HepG2 (cell line): ENCODE data around the gene LINGO1. TPM values are rescaled to one million over a fixed set of nuclear protein-coding genes. Genes with fewer than 3 reads are reported as not detected.
A peak's percentile ranks its signal among the peaks of the same experiment; 100 is the strongest.

Source experiments
- ATAC-seq: fragments of 200-7000 bp; cut with Tn5 transposase; 3 replicates; pipeline ENCODE4 v1.9.1; 2020; ENCODE audit warnings: mild to moderate bottlenecking, moderate library complexity
- BruUV-seq: library from RNA; stranded (reverse); fragments of 400-500 nt; replicated peaks from 2 replicates; lab custom pipeline; 2021; lab: Mats Ljungman, UMichigan
- CTCF ChIA-PET: fragments of 300-600 bp; formaldehyde crosslinking; extraction: SDS; loops from one replicate; lab custom pipeline; 2021; ENCODE audit warnings: low total read pairs, inconsistent platforms, low intra/inter-chr PET ratio; lab: Yijun Ruan, JAX
- POLR2A ChIA-PET: fragments of 350-600 bp; sonication (Branson Sonifier 250); formaldehyde crosslinking; loops from one replicate; lab custom pipeline; 2020; ENCODE audit warnings: antibody characterized with exemption, inconsistent platforms; lab: Yijun Ruan, JAX
- DNase-seq: peaks from one replicate; pipeline ENCODE4 v3.0.0-alpha.2; 2015; ENCODE audit warnings: low spot score
- FAIRE-seq: peaks from 3 replicates; lab custom pipeline; 2011; peaks lifted over from hg19 to GRCh38; lab: Jason Lieb, UNC
- H2AFZ ChIP-seq: one replicate; pipeline ENCODE4 v1.6.1; 2011; ENCODE audit warnings: low read length, inconsistent platforms
- H3K27ac ChIP-seq: fragments of 300-600 bp; 3 replicates; pipeline ENCODE4 v1.8.0; 2011; ENCODE audit warnings: mixed run types, mild to moderate bottlenecking, mixed read lengths, low read length, inconsistent platforms; ENCODE audit not compliant: insufficient read depth; ENCODE audit errors: extremely low read length
- H3K27me3 ChIP-seq, 2 experiments: fragments of 200-600 bp in 1 of 2; 2 replicates in 1 of 2; 3 replicates in 1 of 2; pipeline versions ENCODE4 v1.6.0 to v1.8.0; 2011; ENCODE audit warnings: low read length in 2 of 2, mild to moderate bottlenecking in 2 of 2, moderate library complexity in 2 of 2, inconsistent platforms in 1 of 2; ENCODE audit not compliant: insufficient read depth in 2 of 2, control insufficient read depth in 1 of 2
- H3K36me3 ChIP-seq, 2 experiments: fragments of 200-600 bp in 1 of 2; replicated peaks in 1 of 2; 2 replicates in 1 of 2; 3 replicates in 1 of 2; pipeline versions ENCODE4 v1.5.1 to v1.8.0; 2011; ENCODE audit warnings: low read length in 2 of 2, inconsistent platforms in 1 of 2; ENCODE audit not compliant: insufficient read depth in 2 of 2, control insufficient read depth in 1 of 2
- H3K4me1 ChIP-seq: 2 replicates; pipeline ENCODE4 v1.5.1; 2012; ENCODE audit warnings: low read length, inconsistent platforms; ENCODE audit not compliant: insufficient read depth
- H3K4me2 ChIP-seq: 2 replicates; pipeline ENCODE4 v1.6.0; 2011; ENCODE audit warnings: low read depth, low read length, inconsistent platforms
- H3K4me3 ChIP-seq, 3 experiments: fragments of 200-600 bp in 1 of 3; sonication (generic), shearing (Covaris generic) in 1 of 3; replicated peaks in 1 of 3; 2 replicates each; pipeline ENCODE4 v1.5.1; 2011 to 2016; ENCODE audit warnings: low read length in 3 of 3, inconsistent platforms in 2 of 3, low read depth in 2 of 3, mild to moderate bottlenecking in 2 of 3, control low read depth in 1 of 3, mixed read lengths in 1 of 3; ENCODE audit not compliant: insufficient read depth in 1 of 3
- H3K79me2 ChIP-seq: one replicate; pipeline ENCODE4 v1.6.1; 2011; ENCODE audit warnings: low read length, inconsistent platforms; ENCODE audit not compliant: insufficient read depth
- H3K9ac ChIP-seq: 2 replicates; pipeline ENCODE4 v1.6.0; 2011; ENCODE audit warnings: mild to moderate bottlenecking, low read depth, low read length, inconsistent platforms; ENCODE audit not compliant: insufficient read depth
- H3K9me3 ChIP-seq: 2 replicates; pipeline ENCODE4 v1.5.1; 2012; ENCODE audit warnings: mild to moderate bottlenecking, low read length
- H4K20me1 ChIP-seq: 2 replicates; pipeline ENCODE4 v1.6.0; 2011; ENCODE audit warnings: inconsistent platforms, mild to moderate bottlenecking, low read length, moderate library complexity; ENCODE audit not compliant: insufficient read depth
- ATF6 ChIP-seq: sonication (generic); formaldehyde crosslinking; conservative IDR thresholded peaks from 2 replicates; pipeline ENCODE4 v1.4.0; 2020; ENCODE audit warnings: missing genetic modification reagents
- BATF2 ChIP-seq: sonication (generic); formaldehyde crosslinking; IDR thresholded peaks from 2 replicates; pipeline ENCODE4 v1.8.0; 2022; ENCODE audit warnings: mild to moderate bottlenecking, missing genetic modification reagents, moderate library complexity
- BRCA1 ChIP-seq: sonication (generic); formaldehyde crosslinking; IDR thresholded peaks from 2 replicates; pipeline ENCODE4 v1.4.0; 2020; ENCODE audit warnings: missing genetic modification reagents
- EZH2 ChIP-seq: conservative IDR thresholded peaks from 2 replicates; pipeline ENCODE4 v1.6.1; 2012; ENCODE audit warnings: mild to moderate bottlenecking, low read depth, low read length, moderate library complexity
- HNRNPLL ChIP-seq: fragments of 200-400 bp; formaldehyde crosslinking; IDR thresholded peaks from 2 replicates; pipeline ENCODE4 v1.6.1; 2017; ENCODE audit warnings: mild to moderate bottlenecking, low read depth, low read length; ENCODE audit not compliant: poor library complexity, severe bottlenecking
- MAFF ChIP-seq: IDR thresholded peaks from 2 replicates; pipeline ENCODE4 v1.6.1; 2011; ENCODE audit warnings: low read depth, low read length, improper control_type of control experiment
- MXD4 ChIP-seq: IDR thresholded peaks from 2 replicates; pipeline ENCODE4 v1.6.1; 2016; ENCODE audit warnings: mild to moderate bottlenecking, missing biosample characterization, missing genetic modification reagents
- NR1H2 ChIP-seq: sonication (generic); formaldehyde crosslinking; IDR thresholded peaks from 2 replicates; pipeline ENCODE4 v1.8.1; 2022; ENCODE audit warnings: low read depth, missing genetic modification reagents, borderline replicate concordance
- TARDBP ChIP-seq: sonication (generic); formaldehyde crosslinking; IDR thresholded peaks from 2 replicates; pipeline ENCODE4 v1.8.0; 2022; ENCODE audit warnings: mild to moderate bottlenecking, missing genetic modification reagents
- U2AF2 ChIP-seq: fragments of 200-400 bp; formaldehyde crosslinking; IDR thresholded peaks from 2 replicates; pipeline ENCODE4 v1.6.1; 2017; ENCODE audit warnings: low read depth, mild to moderate bottlenecking, low read length
- XRCC5 ChIP-seq: fragments of 200-400 bp; formaldehyde crosslinking; optimal IDR thresholded peaks from 2 replicates; pipeline ENCODE3; 2017; ENCODE audit warnings: mild to moderate bottlenecking, low read length
- ZNF335 ChIP-seq: sonication (generic); formaldehyde crosslinking; IDR thresholded peaks from 2 replicates; pipeline ENCODE4 v1.4.0; 2020; ENCODE audit warnings: missing genetic modification reagents
- ZNF563 ChIP-seq: sonication (generic); formaldehyde crosslinking; IDR thresholded peaks from 2 replicates; pipeline ENCODE4 v1.8.0; 2022; ENCODE audit warnings: mild to moderate bottlenecking, moderate library complexity, missing genetic modification reagents
- ZNF574 ChIP-seq: sonication (generic); formaldehyde crosslinking; IDR thresholded peaks from 2 replicates; pipeline ENCODE4 v1.4.0; 2020; ENCODE audit warnings: missing genetic modification reagents
- ZNF589 ChIP-seq: sonication (generic); formaldehyde crosslinking; conservative IDR thresholded peaks from 2 replicates; pipeline ENCODE4 v1.8.0; 2022; ENCODE audit warnings: mild to moderate bottlenecking, moderate library complexity, missing genetic modification reagents
- WGBS: methylation state at CpG from one replicate; pipeline ENCODE4 v1.1.6; 2017; ENCODE audit warnings: low lambda C conversion rate; 5-methylcytosine and 5-hydroxymethylcytosine counted together
- in situ Hi-C: cut with HindIII; loops from 2 replicates; pipeline ENCODE4 v1.10.0; 2017; ENCODE audit warnings: low pct_unique_long_range_greater_than_20kb; ENCODE audit not compliant: extremely low pct_ligation_motif_present
- intact Hi-C: fragments of 100-400 bp; cut with micrococcal nuclease; formaldehyde crosslinking; loops from one replicate; pipeline ENCODE4 v1.10.0; 2022; ENCODE audit not compliant: unreplicated experiment
- polyA plus RNA-seq, 8 experiments: library from polyadenylated mRNA; depleted of rRNA in 3 of 8; stranded (reverse) in 7 of 8; unstranded in 1 of 8; fragments of >200 nt; fragmentation: Illumina TruSeq in 4 of 8; extraction: Trizol in 4 of 8; gene quantifications; 2 replicates each; pipeline versions ENCODE4 v1.2.1 to v1.2.3, GENCODE V29; 2011 to 2016; ENCODE audit warnings: low read depth in 4 of 8, missing spikeins in 1 of 8, mixed read lengths in 1 of 8; ENCODE audit not compliant: insufficient read depth in 1 of 8
- total RNA-seq, 5 experiments: library from RNA; depleted of rRNA; stranded (reverse); fragments of >200 nt; fragmentation: Illumina TruSeq; extraction: Trizol; gene quantifications; 2 replicates each; pipeline ENCODE4 v1.2.3, GENCODE V29; 2016; ENCODE audit warnings: low read depth in 1 of 5

LINGO1 gene
- total and polyA plus RNA-seq, 2 of the 13 experiments (the other 11 are each of a cell fraction or from before 2014, with no cell fraction given), result 0.07 TPM; not detected in 1

GRCh38 chr15:77622209-77622933 lies 10.3 kb downstream of the LINGO1 start:
- Histone ChIP-seq H3K27ac (no peak overlapping the region), H3K9ac (peak overlapping the region; percentile 36; the same call in 1 of the 2 replicates), H4K20me1 (no peaks in the 10 kb centered on the region), H3K4me2 (peak overlapping the region; percentile 86), H3K4me3 (peak overlapping the region; percentile 12 to 64 (median 40); a peak in 5 of 6 replicates), H3K27me3 (peaks cover 0 to 5% of the 10 kb centered on the region in 2 experiments; a peak in 4 of 5 replicates), H2AFZ (no peak overlapping the region), H3K79me2 (no peaks in the 10 kb centered on the region), H3K36me3 (no peaks in the 10 kb centered on the region), H3K9me3 (no peaks in the 10 kb centered on the region), H3K4me1 (peaks cover 40% of the 10 kb centered on the region)
- no peak for FAIRE-seq
- CTCF ChIA-PET, result interaction anchor here (1.5 kb wide), 1 partner anchor 11 kb away, joined by 12 read pairs; no protein-coding TSS in a partner anchor
- no peak for DNase-seq
- no TSS peak for BruUV-seq
- ATAC-seq, result peak; percentile 59
- 0% methylated on average over 8 of the region's 22 CpGs for WGBS
- in situ Hi-C loops, result no loop called here
- intact Hi-C loops, result no loop called here
- POLR2A ChIA-PET, result interaction anchor here (1.0 kb wide), 1 partner anchor 11 kb away, joined by 3 read pairs; no protein-coding TSS in a partner anchor
- TF ChIP-seq TARDBP (CRISPR knock-in tag), result no peak
- TF ChIP-seq EZH2, result no peak
- no peak for TF ChIP-seq MAFF
- TF ChIP-seq BRCA1, result no peak
- TF ChIP-seq BATF2 (CRISPR knock-in tag), result no peak
- TF ChIP-seq ZNF335 (CRISPR knock-in tag), result no peak
- peak; percentile 23 for TF ChIP-seq HNRNPLL
- TF ChIP-seq XRCC5, result peak; percentile 2
- no peak for TF ChIP-seq U2AF2
- TF ChIP-seq MXD4 (CRISPR knock-in tag), result no peak
- TF ChIP-seq ZNF589, result no peak
- TF ChIP-seq NR1H2 (CRISPR knock-in tag), result no peak
- no peak for TF ChIP-seq ZNF563 (CRISPR knock-in tag)
- TF ChIP-seq ATF6 (CRISPR knock-in tag), result no peak
- 0 out of 2 replicates have a peak, but pooled peaks have one; percentile 24 for TF ChIP-seq ZNF574
